Tibial nerve (tissue), 4 donors: Measurements from ENCODE around the gene BFSP1.

Source experiments
- CTCF ChIP-seq, 5 experiments: fragments of 200-600 bp in 3 of 5; fragments of 450-650 bp in 2 of 5; sonication (generic) in 3 of 5; IDR thresholded peaks; one replicate each; pipeline ENCODE4 v1.5.1; 2016 to 2019; ENCODE audit warnings: antibody characterized with exemption in 5 of 5, mild to moderate bottlenecking in 3 of 5, moderate library complexity in 2 of 5
- EP300 ChIP-seq, 2 donors: sonication (generic); formaldehyde crosslinking; IDR thresholded peaks; one replicate each; pipeline ENCODE4 v1.6.1; 2017; ENCODE audit warnings: antibody characterized with exemption in 2 of 2, mild to moderate bottlenecking in 1 of 2

- TF ChIP-seq CTCF (IDR thresholded peaks at IDR 0.05) (no peak), EP300 (IDR thresholded peaks at IDR 0.05) (no peak)
Measured at GRCh38 chr20:17557675-17558006, 26.5 kb upstream of the BFSP1 start.
